ENCODE measurements around the gene RNF34. TPM values are rescaled to one million over a fixed set of nuclear protein-coding genes. Genes with fewer than 3 reads are reported as not detected.

The RNF34 gene
- total and polyA plus RNA-seq, 12 donors = 13.3 to 48.4 (median 26.5) TPM

DNA sequence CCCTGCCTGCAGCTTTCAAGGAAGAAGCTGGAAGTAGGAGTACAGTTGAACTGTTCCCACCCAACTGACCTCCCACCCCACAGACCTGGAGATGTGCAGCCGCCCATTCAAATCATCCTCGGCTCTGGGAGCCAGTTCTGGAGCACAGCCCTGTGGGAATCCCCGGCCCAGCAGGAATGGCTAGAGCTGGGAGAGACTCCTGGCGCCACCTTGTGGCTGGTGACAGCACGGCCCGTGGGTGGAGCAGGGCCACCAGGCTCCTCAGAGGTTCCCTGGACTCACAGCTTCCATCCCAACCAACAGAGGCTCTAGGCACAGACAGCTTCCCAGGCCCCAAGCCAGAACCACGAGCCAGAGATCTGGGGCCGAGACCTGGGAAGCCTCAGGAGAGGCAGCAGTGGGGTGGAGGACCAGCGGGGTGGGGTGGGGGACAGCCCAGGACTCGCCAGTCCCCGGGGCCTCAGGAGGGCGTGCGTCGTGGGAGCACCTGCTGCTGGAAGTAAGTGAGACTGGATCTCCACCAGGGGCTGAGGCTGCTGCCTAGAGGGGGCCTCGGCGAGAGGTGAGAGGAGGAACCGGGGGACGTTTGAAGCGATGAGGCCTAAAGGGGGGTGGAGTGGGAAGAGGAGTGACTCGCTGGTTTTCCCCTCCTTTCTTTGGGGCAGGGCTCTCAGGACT, 43.4 kb downstream of the RNF34 start:
- TF ChIP-seq POLR2A (IDR thresholded peaks at IDR 0.05) = no peak
- TF ChIP-seq, protein P1, sequence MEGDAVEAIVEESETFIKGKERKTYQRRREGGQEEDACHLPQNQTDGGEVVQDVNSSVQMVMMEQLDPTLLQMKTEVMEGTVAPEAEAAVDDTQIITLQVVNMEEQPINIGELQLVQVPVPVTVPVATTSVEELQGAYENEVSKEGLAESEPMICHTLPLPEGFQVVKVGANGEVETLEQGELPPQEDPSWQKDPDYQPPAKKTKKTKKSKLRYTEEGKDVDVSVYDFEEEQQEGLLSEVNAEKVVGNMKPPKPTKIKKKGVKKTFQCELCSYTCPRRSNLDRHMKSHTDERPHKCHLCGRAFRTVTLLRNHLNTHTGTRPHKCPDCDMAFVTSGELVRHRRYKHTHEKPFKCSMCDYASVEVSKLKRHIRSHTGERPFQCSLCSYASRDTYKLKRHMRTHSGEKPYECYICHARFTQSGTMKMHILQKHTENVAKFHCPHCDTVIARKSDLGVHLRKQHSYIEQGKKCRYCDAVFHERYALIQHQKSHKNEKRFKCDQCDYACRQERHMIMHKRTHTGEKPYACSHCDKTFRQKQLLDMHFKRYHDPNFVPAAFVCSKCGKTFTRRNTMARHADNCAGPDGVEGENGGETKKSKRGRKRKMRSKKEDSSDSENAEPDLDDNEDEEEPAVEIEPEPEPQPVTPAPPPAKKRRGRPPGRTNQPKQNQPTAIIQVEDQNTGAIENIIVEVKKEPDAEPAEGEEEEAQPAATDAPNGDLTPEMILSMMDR (IDR thresholded peaks at IDR 0.05) = peak; percentile 80 to 88 (median 84)
- H3K27ac ChIP-seq = no peak overlapping the region
- H3K27me3 ChIP-seq = no peaks in the 10 kb centered on the region
- DNase-seq = peak; percentile 83 to 93 (median 88)
- no peaks in the 10 kb centered on the region for H3K4me1 ChIP-seq (replicated peaks in 1 of 2)
- intact Hi-C loops (cut with DNase I) = loop anchor here (1.0 to 5.0 kb wide), 2 partner anchors 109 to 111 kb away; no protein-coding TSS in a partner anchor
- H3K4me3 ChIP-seq = no peak overlapping the region
- WGBS, 4 donors = 53 to 71% (median 60%) methylated on average over 16 to 20 of the region's 20 CpGs
- H3K36me3 ChIP-seq (replicated peaks in 1 of 2) = peaks cover 0 to 35% of the 10 kb centered on the region in 2 donors
- H3K9me3 ChIP-seq (replicated peaks in 1 of 3) = no peaks in the 10 kb centered on the region

DNA sequence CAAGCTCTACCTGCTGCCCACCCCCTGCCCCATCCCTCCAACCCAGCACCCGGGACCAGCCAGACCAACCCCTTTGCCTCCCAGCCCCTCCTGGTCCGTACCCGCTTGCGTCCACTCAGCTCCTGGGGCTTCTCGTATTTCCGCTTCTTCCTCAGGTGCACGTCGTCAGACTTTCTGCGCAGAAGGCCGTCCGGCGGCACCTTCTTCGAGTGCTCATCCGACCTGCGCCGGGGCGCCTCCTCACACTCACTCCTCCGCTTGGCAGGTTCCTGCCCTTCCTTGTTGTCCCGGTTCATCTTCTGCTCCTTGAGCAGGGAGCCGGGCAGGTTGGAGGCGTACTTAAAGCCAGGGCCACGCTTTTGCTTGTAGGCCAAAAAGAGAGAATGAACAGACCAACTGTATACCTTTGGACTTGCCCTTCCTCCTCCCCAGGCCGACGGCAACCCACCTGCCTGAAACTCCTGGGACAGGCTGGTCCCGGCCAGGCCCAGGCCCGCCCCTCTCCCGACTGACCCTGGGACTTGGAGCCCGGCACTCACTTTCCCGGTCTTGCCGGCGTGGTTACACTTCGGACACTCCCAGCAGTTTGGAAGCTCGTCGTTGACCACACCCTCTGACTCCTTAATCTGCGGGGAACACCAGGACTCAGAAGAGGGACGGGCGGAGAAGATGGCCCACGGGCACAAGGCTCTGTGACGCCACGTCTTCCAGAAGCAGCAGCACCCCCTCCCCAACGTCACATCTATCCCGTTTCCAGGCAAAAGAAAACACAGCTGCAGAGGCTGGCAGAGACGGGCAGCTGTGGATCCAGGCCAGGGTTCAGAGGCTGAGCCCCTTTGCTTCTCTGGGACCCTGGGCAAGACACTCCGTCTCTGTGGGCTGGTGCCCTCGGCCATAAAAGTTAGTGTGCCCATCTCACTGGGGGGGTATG, 44.3 kb downstream of the RNF34 start:
- Histone ChIP-seq H3K36me3 (replicated peaks in 1 of 2) (peaks cover 0 to 30% of the 10 kb centered on the region in 2 donors), H3K27ac (no peak overlapping the region), H3K4me3 (no peak overlapping the region), H3K4me1 (replicated peaks in 1 of 2) (no peaks in the 10 kb centered on the region), H3K9me3 (replicated peaks in 1 of 3) (no peaks in the 10 kb centered on the region), H3K27me3 (no peaks in the 10 kb centered on the region)
- TF ChIP-seq POLR2A (IDR thresholded peaks at IDR 0.05) = no peak
- TF ChIP-seq, protein P1 (IDR thresholded peaks at IDR 0.05) = no peak
- intact Hi-C loops (cut with DNase I) = loop anchor here (1.0 to 5.0 kb wide), 2 partner anchors 110 to 112 kb away; no protein-coding TSS in a partner anchor
- 88 to 94% (median 89%) methylated on average over 41 to 45 of the region's 45 CpGs for WGBS, 4 donors
- DNase-seq = no peak

DNA sequence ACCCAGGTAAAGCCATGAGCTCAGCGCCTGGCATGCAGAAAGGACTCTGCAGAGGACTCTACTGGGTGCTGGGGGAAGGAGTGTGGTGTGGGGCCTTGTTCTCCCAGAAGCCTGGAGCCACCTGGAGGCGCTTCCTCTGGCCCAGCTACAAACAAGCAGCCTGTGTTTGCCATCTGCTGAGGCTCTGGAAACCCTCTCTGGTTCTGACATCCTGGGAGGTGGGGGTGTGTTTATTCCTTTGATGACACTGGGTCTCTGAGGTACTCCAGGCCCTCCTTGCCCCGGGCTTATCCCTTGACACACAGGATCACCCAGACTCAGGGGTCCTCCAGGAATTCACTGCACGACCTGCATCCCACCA, 44.9 kb downstream of the RNF34 start:
- TF ChIP-seq POLR2A (IDR thresholded peaks at IDR 0.05) = no peak
- TF ChIP-seq, protein P1 (IDR thresholded peaks at IDR 0.05) = no peak
- H3K4me3 ChIP-seq = no peak overlapping the region
- H3K9me3 ChIP-seq (replicated peaks in 1 of 3) = no peaks in the 10 kb centered on the region
- no peaks in the 10 kb centered on the region for H3K27me3 ChIP-seq
- H3K27ac ChIP-seq = no peak overlapping the region
- peaks cover 0 to 23% of the 10 kb centered on the region in 2 donors for H3K36me3 ChIP-seq (replicated peaks in 1 of 2)
- 85 to 94% (median 91%) methylated on average over 3 to 4 of the region's 4 CpGs; no CpG with 5 or more reads in 1 of the 4 donors for WGBS, 4 donors
- H3K4me1 ChIP-seq (replicated peaks in 1 of 2) = no peaks in the 10 kb centered on the region
- intact Hi-C loops (cut with DNase I) = loop anchor here in 1 of 2 donors (5.0 kb wide), 1 partner anchor 113 kb away; no protein-coding TSS in a partner anchor
- DNase-seq = no peak

DNA sequence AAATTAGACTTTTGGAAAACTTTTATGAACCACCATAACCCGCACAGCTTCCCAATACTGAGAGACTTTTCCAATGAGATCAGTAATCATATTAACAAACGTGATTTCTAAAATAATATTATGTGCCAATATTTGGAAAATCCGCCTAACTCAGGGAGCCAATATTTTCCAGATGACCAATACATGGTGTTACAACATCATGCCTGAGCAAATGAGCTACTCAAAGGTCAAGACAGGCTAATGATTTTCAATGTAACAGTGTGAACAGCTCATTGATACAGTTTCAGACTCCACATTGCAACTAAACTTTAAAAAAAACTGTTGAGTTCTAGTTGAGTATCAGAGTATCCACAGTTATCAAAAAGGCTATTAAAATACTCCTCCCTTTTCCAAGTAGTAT, 46.8 kb downstream of the RNF34 start:
- TF ChIP-seq, protein P1 (IDR thresholded peaks at IDR 0.05) = no peak
- no peak for TF ChIP-seq POLR2A (IDR thresholded peaks at IDR 0.05)
- H3K9me3 ChIP-seq (replicated peaks in 1 of 3) = no peaks in the 10 kb centered on the region
- peaks cover 0 to 5% of the 10 kb centered on the region in 2 donors for H3K4me1 ChIP-seq (replicated peaks in 1 of 2)
- no peak for DNase-seq
- no peak overlapping the region for H3K4me3 ChIP-seq
- H3K27me3 ChIP-seq = no peaks in the 10 kb centered on the region
- intact Hi-C loops (cut with DNase I) = no loop called here
- WGBS, 4 donors = 80 to 88% (median 87%) methylated on average over 3 of the region's 3 CpGs
- H3K36me3 ChIP-seq (replicated peaks in 1 of 2) = peaks cover 0 to 14% of the 10 kb centered on the region in 2 donors
- H3K27ac ChIP-seq = no peak overlapping the region
